Measurements from ENCODE around the gene XKR8. TPM values are rescaled to one million over a fixed set of nuclear protein-coding genes. Genes with fewer than 3 reads are reported as not detected.

The XKR8 gene
- 3.1 and 3.3 TPM in 2 replicates for total RNA-seq (2014; rRNA removed; shearing (Covaris generic))

GRCh38 chr1:27959792-27960603 is at the start of gene XKR8:
Gene XKR8, plus strand, starts transcription at chr1:27959973. Its CDS starts 97 bp downstream, at chr1:27960070.
- DNase-seq (ENCODE audit: low spot score): peak; percentile 89

GRCh38 chr1:27912429-27912828 is 47.3 kb upstream of the XKR8 start:
- no peak for DNase-seq (ENCODE audit: low spot score)

GRCh38 chr1:27915082-27915575 is 44.6 kb upstream of the XKR8 start:
- no peak for DNase-seq (ENCODE audit: low spot score)

- DNase-seq (ENCODE audit: low spot score): no peak
Measured at GRCh38 chr1:27922272-27922671, 37.5 kb upstream of the XKR8 start.

GRCh38 chr1:27928216-27928954 is 31.4 kb upstream of the XKR8 start:
- no peak for DNase-seq (ENCODE audit: low spot score)

- no peak for DNase-seq (ENCODE audit: low spot score)
Measured at GRCh38 chr1:27931184-27931583, 28.6 kb upstream of the XKR8 start.

- DNase-seq (ENCODE audit: low spot score): no peak
Measured at GRCh38 chr1:27931759-27932158, 28.0 kb upstream of the XKR8 start.

GRCh38 chr1:27934818-27935549 is 24.8 kb upstream of the XKR8 start, which contains the start of gene SMPDL3B:
Gene SMPDL3B, plus strand, starts transcription at chr1:27935000. Its CDS starts 184 bp downstream, at chr1:27935184.
- DNase-seq (ENCODE audit: low spot score): peak; percentile 84

GRCh38 chr1:27935721-27936120 is 24.1 kb upstream of the XKR8 start:
- no peak for DNase-seq (ENCODE audit: low spot score)

GRCh38 chr1:27936370-27936769 is 23.4 kb upstream of the XKR8 start:
- no peak for DNase-seq (ENCODE audit: low spot score)

- DNase-seq (ENCODE audit: low spot score): no peak
Measured at GRCh38 chr1:27937524-27937836, 22.3 kb upstream of the XKR8 start.

- no peak for DNase-seq (ENCODE audit: low spot score)
Measured at GRCh38 chr1:27938488-27938887, 21.3 kb upstream of the XKR8 start.

GRCh38 chr1:27940297-27940696 is 19.5 kb upstream of the XKR8 start:
- peak; percentile 49 for DNase-seq (ENCODE audit: low spot score)

- DNase-seq (ENCODE audit: low spot score): no peak
Measured at GRCh38 chr1:27940870-27941560, 18.8 kb upstream of the XKR8 start.

- no peak for DNase-seq (ENCODE audit: low spot score)
Measured at GRCh38 chr1:27941671-27942540, 17.9 kb upstream of the XKR8 start.

GRCh38 chr1:27945020-27945419 is 14.8 kb upstream of the XKR8 start:
- DNase-seq (ENCODE audit: low spot score): no peak

- no peak for DNase-seq (ENCODE audit: low spot score)
Measured at GRCh38 chr1:27949027-27949426, 10.7 kb upstream of the XKR8 start.

- no peak for DNase-seq (ENCODE audit: low spot score)
Measured at GRCh38 chr1:27951396-27951795, 8.4 kb upstream of the XKR8 start.

- DNase-seq (ENCODE audit: low spot score): no peak
Measured at GRCh38 chr1:27952147-27952546, 7.6 kb upstream of the XKR8 start.

GRCh38 chr1:27954186-27954585 is 5.6 kb upstream of the XKR8 start:
- DNase-seq (ENCODE audit: low spot score): no peak
